Endodermal cell (in vitro differentiated cells): ENCODE results near the gene MTIF3. TPM values are rescaled to one million over a fixed set of nuclear protein-coding genes. Genes with fewer than 3 reads are reported as not detected.

Experiments used
- DNase-seq: peaks from one replicate; pipeline ENCODE4 v3.0.0-alpha.2; 2017
- H3K27ac ChIP-seq: 2 replicates; pipeline ENCODE4 v1.5.1; 2013; ENCODE audit warnings: mild to moderate bottlenecking, low read depth, low read length, moderate library complexity
- H3K27me3 ChIP-seq: 2 replicates; pipeline ENCODE4 v1.6.1; 2013; ENCODE audit warnings: mild to moderate bottlenecking, low read length, moderate library complexity; ENCODE audit not compliant: insufficient read depth, control insufficient read depth, poor library complexity, severe bottlenecking
- H3K36me3 ChIP-seq: 2 replicates; pipeline ENCODE4 v1.7.0; 2013; ENCODE audit warnings: mild to moderate bottlenecking, low read length, moderate library complexity; ENCODE audit not compliant: control insufficient read depth, insufficient read depth
- H3K4me1 ChIP-seq: one replicate; pipeline ENCODE4 v1.7.0; 2013; ENCODE audit warnings: low read length; ENCODE audit not compliant: control insufficient read depth, insufficient read depth
- H3K4me3 ChIP-seq: 2 replicates; pipeline ENCODE4 v1.5.1; 2013; ENCODE audit warnings: mild to moderate bottlenecking, low read length, moderate library complexity
- H3K9ac ChIP-seq: 2 replicates; pipeline ENCODE4 v1.6.1; 2013; ENCODE audit warnings: mild to moderate bottlenecking, low read length, moderate library complexity; ENCODE audit not compliant: poor library complexity, severe bottlenecking; ENCODE audit errors: extremely low read depth
- H3K9me3 ChIP-seq: 2 replicates; pipeline ENCODE4 v1.6.1; 2013; ENCODE audit warnings: mild to moderate bottlenecking, low read length, moderate library complexity; ENCODE audit not compliant: control insufficient read depth
- H3K27ac Mint-ChIP-seq: 2 replicates; pipeline ENCODE4 v1.8.0; 2020; ENCODE audit warnings: mixed read lengths
- H3K27me3 Mint-ChIP-seq: 2 replicates; pipeline ENCODE4 v1.8.0; 2021; ENCODE audit warnings: mild to moderate bottlenecking, mixed read lengths; ENCODE audit not compliant: insufficient read depth
- H3K36me3 Mint-ChIP-seq: 2 replicates; pipeline ENCODE4 v1.8.0; 2020; ENCODE audit warnings: low read depth, mixed read lengths
- H3K4me1 Mint-ChIP-seq: 2 replicates; pipeline ENCODE4 v1.8.0; 2020; ENCODE audit warnings: mixed read lengths
- H3K4me3 Mint-ChIP-seq: 2 replicates; pipeline ENCODE4 v1.8.0; 2020; ENCODE audit warnings: mild to moderate bottlenecking, moderate library complexity, mixed read lengths
- H3K9me3 Mint-ChIP-seq: 2 replicates; pipeline ENCODE4 v1.8.0; 2020; ENCODE audit warnings: mild to moderate bottlenecking, mixed read lengths
- WGBS, 2 experiments: methylation state at CpG; one replicate each; pipeline versions ENCODE4 v1.1.5 to v1.1.7; 2013; ENCODE audit warnings: missing lambda C conversion rate in 2 of 2, mixed read lengths in 1 of 2; ENCODE audit not compliant: insufficient coverage in 1 of 2, insufficient read length in 1 of 2; 5-methylcytosine and 5-hydroxymethylcytosine counted together
- total RNA-seq, 2 donors: library from RNA; stranded (reverse); fragmentation: NEBNext Ultra II Directional in 1 of 2; extraction: Animal tissue kit (Norgen Biotek cat#: 25700) in 1 of 2; gene quantifications; 2 replicates in 1 of 2; 3 replicates in 1 of 2; pipeline ENCODE4 v1.2.1, GENCODE V29; 2021
- TF ChIP-seq, protein P1 (sequence below): fragments of 200-600 bp; sonication (generic); conservative IDR thresholded peaks from 2 replicates; pipeline ENCODE4 v1.5.0; 2021; ENCODE audit warnings: antibody characterized with exemption, mild to moderate bottlenecking

Gene MTIF3
- total RNA-seq, 2 donors from 2014 or later, result 35.0 to 46.8 TPM

DNA sequence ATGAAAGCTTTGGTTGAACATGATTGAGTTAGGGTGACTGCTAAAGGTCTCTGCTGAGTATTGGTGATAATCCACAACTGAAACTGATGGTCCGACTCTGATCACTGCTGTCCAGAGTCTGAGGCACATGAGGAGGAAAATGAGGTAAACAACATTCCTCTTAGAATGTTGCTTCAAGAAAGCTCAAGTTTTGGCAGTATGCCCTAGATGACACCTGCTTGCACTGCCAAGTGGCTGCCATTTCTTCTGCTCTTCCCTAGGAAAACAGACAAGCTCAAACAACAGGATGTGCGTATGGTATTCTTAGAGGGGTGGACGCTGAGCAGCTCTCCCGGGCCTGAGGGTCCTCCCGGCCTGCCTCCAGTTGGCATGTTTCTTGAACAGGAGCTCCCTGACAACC is 15.2 kb upstream of the MTIF3 start:
- no peaks in the 10 kb centered on the region for H3K9me3 ChIP-seq
- no peak overlapping the region for H3K9ac ChIP-seq
- Mint-ChIP-seq H3K4me1 (no peaks in the 10 kb centered on the region), H3K9me3 (peaks cover 3% of the 10 kb centered on the region), H3K4me3 (no peak overlapping the region), H3K27ac (no peak overlapping the region), H3K36me3 (no peaks in the 10 kb centered on the region), H3K27me3 (peaks cover 3% of the 10 kb centered on the region)
- H3K27me3 ChIP-seq, result no peaks in the 10 kb centered on the region
- H3K27ac ChIP-seq, result no peak overlapping the region
- 86 to 96% methylated on average over 5 of the region's 5 CpGs for WGBS, 2 experiments
- no peak overlapping the region for H3K4me3 ChIP-seq
- no peaks in the 10 kb centered on the region for H3K36me3 ChIP-seq
- no peak for DNase-seq
- TF ChIP-seq, protein P1, sequence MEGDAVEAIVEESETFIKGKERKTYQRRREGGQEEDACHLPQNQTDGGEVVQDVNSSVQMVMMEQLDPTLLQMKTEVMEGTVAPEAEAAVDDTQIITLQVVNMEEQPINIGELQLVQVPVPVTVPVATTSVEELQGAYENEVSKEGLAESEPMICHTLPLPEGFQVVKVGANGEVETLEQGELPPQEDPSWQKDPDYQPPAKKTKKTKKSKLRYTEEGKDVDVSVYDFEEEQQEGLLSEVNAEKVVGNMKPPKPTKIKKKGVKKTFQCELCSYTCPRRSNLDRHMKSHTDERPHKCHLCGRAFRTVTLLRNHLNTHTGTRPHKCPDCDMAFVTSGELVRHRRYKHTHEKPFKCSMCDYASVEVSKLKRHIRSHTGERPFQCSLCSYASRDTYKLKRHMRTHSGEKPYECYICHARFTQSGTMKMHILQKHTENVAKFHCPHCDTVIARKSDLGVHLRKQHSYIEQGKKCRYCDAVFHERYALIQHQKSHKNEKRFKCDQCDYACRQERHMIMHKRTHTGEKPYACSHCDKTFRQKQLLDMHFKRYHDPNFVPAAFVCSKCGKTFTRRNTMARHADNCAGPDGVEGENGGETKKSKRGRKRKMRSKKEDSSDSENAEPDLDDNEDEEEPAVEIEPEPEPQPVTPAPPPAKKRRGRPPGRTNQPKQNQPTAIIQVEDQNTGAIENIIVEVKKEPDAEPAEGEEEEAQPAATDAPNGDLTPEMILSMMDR, result no peak
- no peaks in the 10 kb centered on the region for H3K4me1 ChIP-seq

DNA sequence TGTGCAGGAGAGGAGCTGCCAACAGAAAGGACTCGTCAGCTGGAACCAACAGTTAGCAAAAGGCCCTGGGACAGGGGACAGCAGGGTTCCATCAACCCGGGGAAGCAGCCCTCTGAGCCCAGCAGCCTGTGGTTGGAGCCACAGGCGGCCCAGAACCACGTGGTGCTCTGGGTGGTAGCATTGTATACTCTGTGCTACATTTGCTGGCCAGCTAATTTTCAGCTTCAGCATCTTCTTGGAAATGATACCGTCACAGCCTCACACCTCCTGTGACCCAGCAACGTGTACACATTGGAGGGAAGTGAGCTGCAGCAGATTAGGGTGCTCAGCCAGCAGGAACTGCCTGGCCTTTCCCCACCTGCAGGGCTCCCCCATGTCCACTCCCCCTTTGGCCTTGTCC is 13.1 kb upstream of the MTIF3 start:
- Mint-ChIP-seq H3K9me3 (no peaks in the 10 kb centered on the region), H3K27ac (no peak overlapping the region), H3K36me3 (no peaks in the 10 kb centered on the region), H3K27me3 (peaks cover 13% of the 10 kb centered on the region), H3K4me3 (no peak overlapping the region), H3K4me1 (no peaks in the 10 kb centered on the region)
- DNase-seq, result no peak
- H3K27ac ChIP-seq, result no peak overlapping the region
- H3K4me1 ChIP-seq, result no peaks in the 10 kb centered on the region
- no peak overlapping the region for H3K4me3 ChIP-seq
- H3K9me3 ChIP-seq, result no peaks in the 10 kb centered on the region
- WGBS, 2 experiments, result 84 to 95% methylated on average over 4 to 6 of the region's 6 CpGs
- peaks cover 5% of the 10 kb centered on the region for H3K27me3 ChIP-seq
- H3K9ac ChIP-seq, result no peak overlapping the region
- no peaks in the 10 kb centered on the region for H3K36me3 ChIP-seq
- TF ChIP-seq, protein P1, result no peak

DNA sequence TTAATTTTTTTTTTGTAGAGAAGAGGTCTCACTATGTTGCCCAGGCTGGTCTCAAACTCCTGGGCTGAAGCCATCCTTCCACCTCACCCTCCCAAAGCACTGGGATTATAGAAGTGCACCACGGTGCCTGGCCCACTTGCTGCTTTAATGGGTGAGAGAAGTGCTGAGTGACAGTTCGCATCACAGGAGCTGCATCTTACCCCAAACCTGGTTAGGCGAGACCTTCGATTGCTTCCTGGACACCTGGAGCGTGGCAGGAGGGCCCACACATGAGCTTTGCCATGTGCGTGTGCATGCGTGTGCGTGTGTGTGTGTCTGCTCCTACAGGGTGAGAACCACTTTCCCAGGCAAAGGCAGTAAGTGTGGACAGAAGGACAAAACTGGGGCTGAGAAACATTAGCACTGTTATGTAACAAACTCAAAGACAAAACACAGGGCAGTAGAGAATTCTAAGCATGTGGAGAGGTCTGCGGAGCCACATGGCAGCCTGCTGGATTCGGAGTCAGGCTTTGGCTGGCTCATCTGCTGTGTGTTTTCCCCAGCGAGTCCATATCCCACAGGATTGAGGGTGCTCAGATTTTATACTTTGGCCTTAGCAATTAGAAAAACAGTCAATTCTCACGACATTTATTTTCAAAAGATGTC is 11.7 kb upstream of the MTIF3 start:
- Histone ChIP-seq H3K9me3 (no peaks in the 10 kb centered on the region), H3K27ac (no peak overlapping the region), H3K4me3 (no peak overlapping the region), H3K27me3 (peaks cover 9% of the 10 kb centered on the region), H3K9ac (no peak overlapping the region), H3K36me3 (no peaks in the 10 kb centered on the region), H3K4me1 (no peaks in the 10 kb centered on the region)
- Mint-ChIP-seq H3K4me1 (no peaks in the 10 kb centered on the region), H3K9me3 (no peaks in the 10 kb centered on the region), H3K36me3 (no peaks in the 10 kb centered on the region), H3K27ac (no peak overlapping the region), H3K4me3 (no peak overlapping the region), H3K27me3 (peaks cover 16% of the 10 kb centered on the region)
- WGBS, 2 experiments, result 91 to 93% methylated on average over 8 to 11 of the region's 12 CpGs
- TF ChIP-seq, protein P1, result no peak
- DNase-seq, result no peak
